HepG2 (cell line): Measurements from ENCODE around the gene PDE9A. TPM values are rescaled to one million over a fixed set of nuclear protein-coding genes. Genes with fewer than 3 reads are reported as not detected.

ENCODE experiments used
- AHR ChIP-seq: IDR thresholded peaks from 2 replicates; pipeline ENCODE4 v1.6.1; 2018; ENCODE audit warnings: missing genetic modification reagents, missing compliant biosample characterization
- ARNT ChIP-seq: fragments of 450-650 bp; IDR thresholded peaks from 2 replicates; pipeline ENCODE4 v1.6.1; 2017
- ATF7-NPFF ChIP-seq: sonication (generic); formaldehyde crosslinking; IDR thresholded peaks from 2 replicates; pipeline ENCODE4 v1.8.1; 2023; ENCODE audit warnings: mild to moderate bottlenecking, low read depth, missing genetic modification reagents, moderate library complexity
- ATM ChIP-seq: fragments of 450-650 bp; IDR thresholded peaks from 2 replicates; pipeline ENCODE4 v1.7.1; 2017; ENCODE audit warnings: mild to moderate bottlenecking, borderline replicate concordance
- IKZF4 ChIP-seq: sonication (generic); formaldehyde crosslinking; IDR thresholded peaks from 2 replicates; pipeline ENCODE4 v1.5.1; 2020; ENCODE audit warnings: borderline replicate concordance, mild to moderate bottlenecking, low read depth, missing genetic modification reagents; ENCODE audit errors: not compliant biosample characterization
- NBN ChIP-seq: fragments of 450-650 bp; conservative IDR thresholded peaks from 2 replicates; pipeline ENCODE4 v1.6.1; 2017
- POLR2AphosphoS5 ChIP-seq: IDR thresholded peaks from 2 replicates; pipeline ENCODE4 v1.6.1; 2012; ENCODE audit warnings: low read depth, low read length
- REPIN1 ChIP-seq: sonication (generic); formaldehyde crosslinking; IDR thresholded peaks from 2 replicates; pipeline ENCODE4 v1.8.0; 2022; ENCODE audit warnings: missing genetic modification reagents, low read depth, mild to moderate bottlenecking, borderline replicate concordance
- ZNF20 ChIP-seq: sonication (generic); formaldehyde crosslinking; IDR thresholded peaks from 2 replicates; pipeline ENCODE4 v1.4.0; 2020; ENCODE audit warnings: mild to moderate bottlenecking, moderate library complexity, missing genetic modification reagents
- ZNF619 ChIP-seq: sonication (generic); formaldehyde crosslinking; IDR thresholded peaks from 2 replicates; pipeline ENCODE4 v1.4.0; 2020; ENCODE audit warnings: mild to moderate bottlenecking, missing genetic modification reagents
- ZNF766 ChIP-seq: sonication (generic); formaldehyde crosslinking; IDR thresholded peaks from 2 replicates; pipeline ENCODE4 v1.5.0; 2020; ENCODE audit warnings: missing genetic modification reagents, borderline replicate concordance
- polyA plus RNA-seq, 8 experiments: library from polyadenylated mRNA; depleted of rRNA in 3 of 8; stranded (reverse) in 7 of 8; unstranded in 1 of 8; fragments of >200 nt; fragmentation: Illumina TruSeq in 4 of 8; extraction: Trizol in 4 of 8; gene quantifications; 2 replicates each; pipeline versions ENCODE4 v1.2.1 to v1.2.3, GENCODE V29; 2011 to 2016; ENCODE audit warnings: low read depth in 4 of 8, missing spikeins in 1 of 8, mixed read lengths in 1 of 8; ENCODE audit not compliant: insufficient read depth in 1 of 8
- total RNA-seq, 5 experiments: library from RNA; depleted of rRNA; stranded (reverse); fragments of >200 nt; fragmentation: Illumina TruSeq; extraction: Trizol; gene quantifications; 2 replicates each; pipeline ENCODE4 v1.2.3, GENCODE V29; 2016; ENCODE audit warnings: low read depth in 1 of 5
- TF ChIP-seq, protein P1 (sequence below): sonication (generic); formaldehyde crosslinking; IDR thresholded peaks from 2 replicates; pipeline ENCODE4 v1.4.0; 2020; ENCODE audit warnings: missing genetic modification reagents, borderline replicate concordance
- TF ChIP-seq, protein P2 (sequence below): sonication (generic); formaldehyde crosslinking; IDR thresholded peaks from 2 replicates; pipeline ENCODE4 v1.8.0; 2022; ENCODE audit warnings: missing genetic modification reagents, mild to moderate bottlenecking, borderline replicate concordance
- TF ChIP-seq, protein P3 (sequence below): sonication (generic); formaldehyde crosslinking; IDR thresholded peaks from 2 replicates; pipeline ENCODE4 v1.4.0; 2020; ENCODE audit warnings: mild to moderate bottlenecking, missing genetic modification reagents, borderline replicate concordance

The PDE9A gene
- total and polyA plus RNA-seq, 2 of the 13 experiments (the other 11 are each of a cell fraction or from before 2014, with no cell fraction given) = 4.6 to 19.7 TPM

DNA sequence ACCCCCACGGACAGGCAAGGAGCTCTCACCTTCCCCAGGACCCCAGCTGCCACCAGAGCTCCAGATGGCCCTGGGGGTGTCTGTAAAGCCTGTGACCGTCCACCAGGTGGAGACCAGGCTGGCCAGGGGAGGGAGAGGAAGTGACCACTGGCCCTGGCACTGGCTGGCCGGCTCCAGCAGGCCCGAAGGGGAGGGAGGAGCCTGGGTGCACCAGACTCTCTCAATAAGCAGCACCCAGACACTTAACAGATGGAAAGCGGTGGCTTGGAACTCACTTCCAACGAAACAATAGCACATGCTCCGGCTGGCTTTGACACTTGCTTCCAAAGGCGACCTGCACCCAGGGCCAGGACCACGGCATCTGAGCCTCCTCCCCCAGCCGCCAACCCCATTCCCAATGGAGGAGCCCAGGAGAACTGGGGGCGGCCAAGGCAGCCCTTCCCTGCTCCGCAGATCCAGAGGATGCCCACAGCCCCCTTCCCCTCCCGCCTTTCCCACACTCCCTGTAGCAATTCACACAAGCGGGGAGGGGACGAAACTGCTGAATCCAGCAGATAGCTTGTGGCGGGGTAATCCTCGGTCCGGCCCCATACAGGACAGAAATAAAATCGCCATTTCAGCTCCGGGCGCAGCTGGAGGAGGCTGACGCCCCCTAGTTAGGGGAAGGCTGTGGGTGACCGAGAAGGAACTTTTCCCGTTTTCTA is 742 bp upstream of the PDE9A start (continued):
- TF ChIP-seq IKZF4 (CRISPR knock-in tag) = no peak
- TF ChIP-seq AHR (CRISPR knock-in tag) = no peak
- TF ChIP-seq, protein P1, sequence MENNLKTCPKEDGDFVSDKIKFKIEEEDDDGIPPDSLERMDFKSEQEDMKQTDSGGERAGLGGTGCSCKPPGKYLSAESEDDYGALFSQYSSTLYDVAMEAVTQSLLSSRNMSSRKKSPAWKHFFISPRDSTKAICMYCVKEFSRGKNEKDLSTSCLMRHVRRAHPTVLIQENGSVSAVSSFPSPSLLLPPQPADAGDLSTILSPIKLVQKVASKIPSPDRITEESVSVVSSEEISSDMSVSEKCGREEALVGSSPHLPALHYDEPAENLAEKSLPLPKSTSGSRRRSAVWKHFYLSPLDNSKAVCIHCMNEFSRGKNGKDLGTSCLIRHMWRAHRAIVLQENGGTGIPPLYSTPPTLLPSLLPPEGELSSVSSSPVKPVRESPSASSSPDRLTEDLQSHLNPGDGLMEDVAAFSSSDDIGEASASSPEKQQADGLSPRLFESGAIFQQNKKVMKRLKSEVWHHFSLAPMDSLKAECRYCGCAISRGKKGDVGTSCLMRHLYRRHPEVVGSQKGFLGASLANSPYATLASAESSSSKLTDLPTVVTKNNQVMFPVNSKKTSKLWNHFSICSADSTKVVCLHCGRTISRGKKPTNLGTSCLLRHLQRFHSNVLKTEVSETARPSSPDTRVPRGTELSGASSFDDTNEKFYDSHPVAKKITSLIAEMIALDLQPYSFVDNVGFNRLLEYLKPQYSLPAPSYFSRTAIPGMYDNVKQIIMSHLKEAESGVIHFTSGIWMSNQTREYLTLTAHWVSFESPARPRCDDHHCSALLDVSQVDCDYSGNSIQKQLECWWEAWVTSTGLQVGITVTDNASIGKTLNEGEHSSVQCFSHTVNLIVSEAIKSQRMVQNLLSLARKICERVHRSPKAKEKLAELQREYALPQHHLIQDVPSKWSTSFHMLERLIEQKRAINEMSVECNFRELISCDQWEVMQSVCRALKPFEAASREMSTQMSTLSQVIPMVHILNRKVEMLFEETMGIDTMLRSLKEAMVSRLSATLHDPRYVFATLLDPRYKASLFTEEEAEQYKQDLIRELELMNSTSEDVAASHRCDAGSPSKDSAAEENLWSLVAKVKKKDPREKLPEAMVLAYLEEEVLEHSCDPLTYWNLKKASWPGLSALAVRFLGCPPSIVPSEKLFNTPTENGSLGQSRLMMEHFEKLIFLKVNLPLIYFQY (CRISPR knock-in tag) = no peak; the same call in 1 of the 2 replicates
- TF ChIP-seq ZNF20 = no peak
- TF ChIP-seq ZNF619 (CRISPR knock-in tag) = peak; percentile 68; the same call in 1 of the 2 replicates
- no peak for TF ChIP-seq REPIN1 (CRISPR knock-in tag)
- TF ChIP-seq ZNF766 (CRISPR knock-in tag) = no peak
- no peak for TF ChIP-seq ARNT
- TF ChIP-seq, protein P2, sequence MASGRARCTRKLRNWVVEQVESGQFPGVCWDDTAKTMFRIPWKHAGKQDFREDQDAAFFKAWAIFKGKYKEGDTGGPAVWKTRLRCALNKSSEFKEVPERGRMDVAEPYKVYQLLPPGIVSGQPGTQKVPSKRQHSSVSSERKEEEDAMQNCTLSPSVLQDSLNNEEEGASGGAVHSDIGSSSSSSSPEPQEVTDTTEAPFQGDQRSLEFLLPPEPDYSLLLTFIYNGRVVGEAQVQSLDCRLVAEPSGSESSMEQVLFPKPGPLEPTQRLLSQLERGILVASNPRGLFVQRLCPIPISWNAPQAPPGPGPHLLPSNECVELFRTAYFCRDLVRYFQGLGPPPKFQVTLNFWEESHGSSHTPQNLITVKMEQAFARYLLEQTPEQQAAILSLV = no peak
- TF ChIP-seq, protein P3, sequence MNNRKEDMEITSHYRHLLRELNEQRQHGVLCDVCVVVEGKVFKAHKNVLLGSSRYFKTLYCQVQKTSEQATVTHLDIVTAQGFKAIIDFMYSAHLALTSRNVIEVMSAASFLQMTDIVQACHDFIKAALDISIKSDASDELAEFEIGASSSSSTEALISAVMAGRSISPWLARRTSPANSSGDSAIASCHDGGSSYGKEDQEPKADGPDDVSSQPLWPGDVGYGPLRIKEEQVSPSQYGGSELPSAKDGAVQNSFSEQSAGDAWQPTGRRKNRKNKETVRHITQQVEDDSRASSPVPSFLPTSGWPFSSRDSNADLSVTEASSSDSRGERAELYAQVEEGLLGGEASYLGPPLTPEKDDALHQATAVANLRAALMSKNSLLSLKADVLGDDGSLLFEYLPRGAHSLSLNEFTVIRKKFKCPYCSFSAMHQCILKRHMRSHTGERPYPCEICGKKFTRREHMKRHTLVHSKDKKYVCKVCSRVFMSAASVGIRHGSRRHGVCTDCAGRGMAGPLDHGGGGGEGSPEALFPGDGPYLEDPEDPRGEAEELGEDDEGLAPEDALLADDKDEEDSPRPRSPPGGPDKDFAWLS = no peak
- no peak for TF ChIP-seq ATM
- no peak for TF ChIP-seq POLR2AphosphoS5
- no peak for TF ChIP-seq ATF7-NPFF
- no peak for TF ChIP-seq NBN
